HEK293 (cell line): Measurements from ENCODE around the gene UBE2Q2.

Source experiments
- CTCF ChIP-seq: fragments of 450-650 bp; formaldehyde crosslinking; IDR thresholded peaks from 2 replicates; pipeline ENCODE4 v1.5.1; 2016; ENCODE audit warnings: missing biosample characterization, missing genetic modification characterization
- GLI4 ChIP-seq: fragments of 450-650 bp; formaldehyde crosslinking; IDR thresholded peaks from 2 replicates; pipeline ENCODE4 v1.5.1; 2016; ENCODE audit warnings: missing biosample characterization, missing genetic modification characterization
- HIC1 ChIP-seq: fragments of 450-650 bp; formaldehyde crosslinking; IDR thresholded peaks from 2 replicates; pipeline ENCODE4 v1.5.1; 2016; ENCODE audit warnings: missing biosample characterization, missing genetic modification characterization
- HOXC10 ChIP-seq: sonication (generic); formaldehyde crosslinking; IDR thresholded peaks from 2 replicates; pipeline ENCODE4 v1.8.1; 2023; ENCODE audit warnings: mild to moderate bottlenecking, missing genetic modification reagents
- YY2 ChIP-seq: fragments of 450-650 bp; formaldehyde crosslinking; IDR thresholded peaks from 2 replicates; pipeline ENCODE4 v1.5.1; 2016; ENCODE audit warnings: missing biosample characterization, missing genetic modification characterization
- ZBTB44 ChIP-seq: fragments of 450-650 bp; IDR thresholded peaks from 2 replicates; pipeline ENCODE4 v1.5.1; 2018; ENCODE audit warnings: missing biosample characterization, mild to moderate bottlenecking, missing genetic modification characterization
- ZEB2 ChIP-seq: fragments of 450-650 bp; formaldehyde crosslinking; IDR thresholded peaks from 2 replicates; pipeline ENCODE4 v1.5.1; 2016; ENCODE audit warnings: missing biosample characterization, missing genetic modification characterization
- ZFP37 ChIP-seq: fragments of 450-650 bp; formaldehyde crosslinking; IDR thresholded peaks from 2 replicates; pipeline ENCODE4 v1.5.1; 2016; ENCODE audit warnings: missing biosample characterization, missing genetic modification characterization
- ZIC2 ChIP-seq: fragments of 450-650 bp; formaldehyde crosslinking; IDR thresholded peaks from 2 replicates; pipeline ENCODE4 v1.5.1; 2016; ENCODE audit warnings: missing biosample characterization, missing genetic modification characterization
- ZNF140 ChIP-seq: fragments of 450-650 bp; formaldehyde crosslinking; IDR thresholded peaks from 2 replicates; pipeline ENCODE4 v1.5.1; 2016; ENCODE audit warnings: missing biosample characterization, missing genetic modification characterization
- ZNF274 ChIP-seq, 2 experiments: fragments of 200-500 bp in 1 of 2; fragments of 450-650 bp in 1 of 2; sonication (Bioruptor generic) in 1 of 2; formaldehyde crosslinking in 1 of 2; IDR thresholded peaks; 2 replicates each; pipeline versions ENCODE4 v1.5.1 to v1.6.1; 2014 to 2016; ENCODE audit warnings: borderline replicate concordance in 1 of 2, inconsistent platforms in 1 of 2, low read length in 1 of 2, missing biosample characterization in 1 of 2, missing genetic modification characterization in 1 of 2
- ZNF292 ChIP-seq: fragments of 450-650 bp; formaldehyde crosslinking; IDR thresholded peaks from 2 replicates; pipeline ENCODE4 v1.5.1; 2016; ENCODE audit warnings: low read depth, missing biosample characterization, missing genetic modification characterization, borderline replicate concordance
- ZNF350 ChIP-seq: fragments of 450-650 bp; formaldehyde crosslinking; IDR thresholded peaks from 2 replicates; pipeline ENCODE4 v1.5.0; 2017; ENCODE audit warnings: missing biosample characterization, mild to moderate bottlenecking, missing genetic modification characterization
- ZNF449 ChIP-seq: fragments of 450-650 bp; formaldehyde crosslinking; IDR thresholded peaks from 2 replicates; pipeline ENCODE4 v1.5.1; 2017; ENCODE audit warnings: missing biosample characterization, mild to moderate bottlenecking, missing genetic modification characterization, moderate library complexity
- ZNF513 ChIP-seq: fragments of 450-650 bp; IDR thresholded peaks from 2 replicates; pipeline ENCODE4 v1.5.1; 2018; ENCODE audit warnings: missing biosample characterization, missing genetic modification characterization
- ZNF518A ChIP-seq: fragments of 450-650 bp; formaldehyde crosslinking; conservative IDR thresholded peaks from 2 replicates; pipeline ENCODE4 v1.5.1; 2016; ENCODE audit warnings: low read depth, missing biosample characterization, missing genetic modification characterization
- ZNF529 ChIP-seq: fragments of 450-650 bp; formaldehyde crosslinking; IDR thresholded peaks from 2 replicates; pipeline ENCODE4 v1.5.1; 2017; ENCODE audit warnings: missing genetic modification characterization, missing biosample characterization; ENCODE audit not compliant: insufficient replicate concordance
- ZNF549 ChIP-seq: fragments of 450-650 bp; IDR thresholded peaks from 2 replicates; pipeline ENCODE4 v1.5.1; 2018; ENCODE audit warnings: missing biosample characterization, missing genetic modification characterization, mild to moderate bottlenecking, inconsistent platforms, moderate library complexity
- ZNF561 ChIP-seq: fragments of 450-650 bp; IDR thresholded peaks from 2 replicates; pipeline ENCODE4 v1.5.1; 2018; ENCODE audit warnings: missing biosample characterization, missing genetic modification characterization, borderline replicate concordance
- ZNF645 ChIP-seq: fragments of 450-650 bp; formaldehyde crosslinking; IDR thresholded peaks from 2 replicates; pipeline ENCODE4; 2016; ENCODE audit warnings: missing biosample characterization, missing genetic modification characterization
- ZNF791 ChIP-seq: fragments of 450-650 bp; formaldehyde crosslinking; IDR thresholded peaks from 2 replicates; pipeline ENCODE4 v1.5.1; 2016; ENCODE audit warnings: missing biosample characterization, missing genetic modification characterization
- ZNF792 ChIP-seq: fragments of 450-650 bp; formaldehyde crosslinking; IDR thresholded peaks from 2 replicates; pipeline ENCODE4 v1.5.1; 2016; ENCODE audit warnings: missing biosample characterization, missing genetic modification characterization

The UBE2Q2 gene

GRCh38 chr15:75903331-75904239, 60.3 kb downstream of the UBE2Q2 start, which contains the start of gene FBXO22 (continued):
- TF ChIP-seq ZNF274 (IDR thresholded peaks at IDR 0.05; ENCODE audit: low read length) (no peak), ZNF274 (tag by site-specific recombination; IDR thresholded peaks at IDR 0.05; ENCODE audit: borderline replicate concordance) (no peak), ZNF513 (tag by site-specific recombination) (no peak), ZNF529 (tag by site-specific recombination) (no peak), GLI4 (tag by site-specific recombination) (peak; percentile 82), ZNF518A (tag by site-specific recombination) (peak; percentile 61), HIC1 (tag by site-specific recombination) (peak; percentile 98), HOXC10 (no peak), ZNF792 (tag by site-specific recombination) (peak; percentile 22; the same call in 1 of the 2 replicates), ZNF549 (tag by site-specific recombination) (no peak), ZIC2 (tag by site-specific recombination) (peak; percentile 19; the same call in 1 of the 2 replicates), ZNF140 (tag by site-specific recombination) (no peak), ZNF561 (tag by site-specific recombination) (no peak; the same call in none of the 2 replicates), ZBTB44 (no peak), ZEB2 (tag by site-specific recombination) (peak; percentile 94), ZNF350 (tag by site-specific recombination) (no peak), CTCF (no peak), ZNF645 (tag by site-specific recombination) (no peak), ZNF292 (tag by site-specific recombination) (no peak), ZNF791 (no peak), ZFP37 (tag by site-specific recombination) (peak; percentile 94; the same call in 1 of the 2 replicates), YY2 (no peak; the same call in 1 of the 2 replicates), ZNF449 (tag by site-specific recombination) (peak; percentile 93)
